Stomach (tissue), 9 donors: ENCODE results near the gene ACOT7. TPM values are rescaled to one million over a fixed set of nuclear protein-coding genes. Genes with fewer than 3 reads are reported as not detected.

Experiments used
- DNase-seq, 2 donors: peaks; one replicate each; pipeline versions ENCODE4 v3.0.0 to v3.0.0-alpha.2; 2013 to 2019
- H3K27ac ChIP-seq, 5 donors: fragments of 200-600 bp in 4 of 5; sonication (generic) in 4 of 5; one replicate each; pipeline ENCODE4 v1.5.1; 2013 to 2019; ENCODE audit warnings: mild to moderate bottlenecking in 1 of 5, moderate library complexity in 1 of 5
- H3K27me3 ChIP-seq, 3 donors: fragments of 200-600 bp; sonication (generic); one replicate each; pipeline ENCODE4 v1.5.1; 2017 to 2019; ENCODE audit warnings: mixed run types in 1 of 3
- H3K36me3 ChIP-seq, 4 donors: fragments of 200-600 bp; sonication (generic); 1 replicate in 3 of 4; 2 replicates in 1 of 4; pipeline ENCODE4 v1.5.1; 2016 to 2019
- H3K4me1 ChIP-seq, 4 donors: fragments of 200-600 bp; sonication (generic); one replicate each; pipeline ENCODE4 v1.5.1; 2016 to 2019
- H3K4me3 ChIP-seq, 4 donors: fragments of 200-600 bp; sonication (generic) in 3 of 4; one replicate each; pipeline ENCODE4 v1.5.1; 2016 to 2019; ENCODE audit warnings: mild to moderate bottlenecking in 1 of 4
- H3K9me3 ChIP-seq, 4 donors: fragments of 200-600 bp; sonication (generic); one replicate each; pipeline ENCODE4 v1.5.1; 2016 to 2019
- EP300 ChIP-seq: sonication (generic); formaldehyde crosslinking; IDR thresholded peaks from one replicate; pipeline ENCODE4 v1.6.1; 2017; ENCODE audit warnings: antibody characterized with exemption
- POLR2A ChIP-seq, 4 donors: fragments of 450-650 bp; IDR thresholded peaks; one replicate each; pipeline ENCODE4 v1.6.1; 2016; ENCODE audit warnings: antibody characterized with exemption in 4 of 4, control low read depth in 2 of 4, mild to moderate bottlenecking in 1 of 4, moderate library complexity in 1 of 4
- POLR2AphosphoS5 ChIP-seq, 3 donors: sonication (generic); formaldehyde crosslinking; IDR thresholded peaks; one replicate each; pipeline ENCODE4 v1.6.1; 2016; ENCODE audit warnings: antibody characterized with exemption in 3 of 3
- WGBS, 5 donors: extraction: QIAGEN DNeasy Blood & Tissue Kit in 3 of 5; methylation state at CpG; one replicate each; pipeline versions ENCODE4 v1.1.5 to v1.1.7; 2013 to 2018; 5-methylcytosine and 5-hydroxymethylcytosine counted together
- intact Hi-C: fragments of 100-400 bp; cut with DNase I; formaldehyde crosslinking; loops from one replicate; pipeline ENCODE4 v1.15.1; 2023; ENCODE audit warnings: low total_unique reads
- polyA plus RNA-seq, 3 donors: library from polyadenylated mRNA; stranded (reverse); fragments of 200-250 nt; gene quantifications; one replicate each; pipeline ENCODE4 v1.2.3, GENCODE V29; 2013
- total RNA-seq, 5 donors: library from RNA; depleted of rRNA; stranded (reverse); fragments of >200 nt; gene quantifications; one replicate each; pipeline versions ENCODE4 v1.1.0 to v1.2.3, GENCODE V29; 2014 to 2016
- TF ChIP-seq, protein P1 (sequence below), 7 experiments: fragments of 450-650 bp in 4 of 7; fragments of 200-600 bp in 3 of 7; sonication (generic) in 3 of 7; IDR thresholded peaks; one replicate each; pipeline ENCODE4 v1.5.1; 2016 to 2019; ENCODE audit warnings: antibody characterized with exemption in 7 of 7, control low read depth in 2 of 7, mild to moderate bottlenecking in 1 of 7
- donor health status: healthy with polysubstance abuse.
- donor health status: Bipolar disorder and iron deficiency.
- donor health status: healthy.

Gene ACOT7
- total and polyA plus RNA-seq, 8 donors = 9.4 to 69.8 (median 19.4) TPM; not detected in 1

DNA sequence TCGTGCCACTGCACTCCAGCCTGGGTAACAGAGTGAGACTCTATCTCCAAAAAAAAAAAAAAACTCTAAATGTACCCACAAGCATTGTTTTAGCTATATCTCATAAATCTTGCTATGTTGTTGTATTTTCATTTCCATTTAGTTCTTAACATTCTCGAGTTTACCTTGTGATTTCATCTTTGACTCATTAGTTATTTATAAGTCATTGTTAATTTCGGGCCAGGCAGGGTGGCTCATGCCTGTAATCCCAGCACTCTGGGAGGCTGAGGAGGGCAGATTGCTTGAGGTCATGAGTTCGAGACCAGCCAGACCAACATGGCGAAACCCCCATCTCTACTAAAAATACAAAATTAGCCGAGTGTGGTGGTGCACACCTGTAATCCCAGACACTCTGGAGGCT is 14.5 kb upstream of the ACOT7 start:
- WGBS, 5 donors = 71 to 82% (median 77%) methylated on average over 6 of the region's 6 CpGs
- DNase-seq = no peak
- intact Hi-C loops = loop anchor here (5.0 to 10.0 kb wide), 2 partner anchors 61 to 163 kb away; partner anchors contain the start of gene HES3
- TF ChIP-seq EP300 (no peak), POLR2A (IDR thresholded peaks at IDR 0.05) (no peak), POLR2AphosphoS5 (IDR thresholded peaks at IDR 0.05) (no peak)
- TF ChIP-seq, protein P1, sequence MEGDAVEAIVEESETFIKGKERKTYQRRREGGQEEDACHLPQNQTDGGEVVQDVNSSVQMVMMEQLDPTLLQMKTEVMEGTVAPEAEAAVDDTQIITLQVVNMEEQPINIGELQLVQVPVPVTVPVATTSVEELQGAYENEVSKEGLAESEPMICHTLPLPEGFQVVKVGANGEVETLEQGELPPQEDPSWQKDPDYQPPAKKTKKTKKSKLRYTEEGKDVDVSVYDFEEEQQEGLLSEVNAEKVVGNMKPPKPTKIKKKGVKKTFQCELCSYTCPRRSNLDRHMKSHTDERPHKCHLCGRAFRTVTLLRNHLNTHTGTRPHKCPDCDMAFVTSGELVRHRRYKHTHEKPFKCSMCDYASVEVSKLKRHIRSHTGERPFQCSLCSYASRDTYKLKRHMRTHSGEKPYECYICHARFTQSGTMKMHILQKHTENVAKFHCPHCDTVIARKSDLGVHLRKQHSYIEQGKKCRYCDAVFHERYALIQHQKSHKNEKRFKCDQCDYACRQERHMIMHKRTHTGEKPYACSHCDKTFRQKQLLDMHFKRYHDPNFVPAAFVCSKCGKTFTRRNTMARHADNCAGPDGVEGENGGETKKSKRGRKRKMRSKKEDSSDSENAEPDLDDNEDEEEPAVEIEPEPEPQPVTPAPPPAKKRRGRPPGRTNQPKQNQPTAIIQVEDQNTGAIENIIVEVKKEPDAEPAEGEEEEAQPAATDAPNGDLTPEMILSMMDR (IDR thresholded peaks at IDR 0.05) = no peak
- Histone ChIP-seq H3K27me3 (peaks cover 0 to 40% (median 0%) of the 10 kb centered on the region in 3 donors), H3K9me3 (no peaks in the 10 kb centered on the region), H3K36me3 (no peaks in the 10 kb centered on the region), H3K4me1 (peaks cover 0 to 8% (median 3%) of the 10 kb centered on the region in 4 donors), H3K27ac (no peak overlapping the region), H3K4me3 (no peak overlapping the region)

DNA sequence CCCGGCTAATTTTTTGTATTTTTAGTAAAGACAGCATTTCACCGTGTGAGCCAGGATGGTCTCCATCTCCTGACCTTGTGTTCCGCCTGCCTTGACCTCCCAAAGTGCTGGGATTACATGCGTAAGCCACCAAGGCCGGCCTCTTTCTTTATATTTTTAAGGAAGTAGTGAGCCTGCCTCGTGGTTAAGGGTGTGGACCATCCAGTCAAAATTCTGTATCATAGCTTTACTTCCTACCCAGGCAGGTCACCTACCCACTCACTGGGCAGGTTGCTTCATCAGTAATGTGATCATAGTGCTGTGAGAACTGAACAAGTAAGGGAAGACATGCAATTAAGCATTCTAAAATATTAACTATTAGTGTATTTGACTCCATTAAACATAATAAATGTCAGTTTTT is 8.1 kb upstream of the ACOT7 start:
- no peak overlapping the region for H3K27ac ChIP-seq
- no peaks in the 10 kb centered on the region for H3K36me3 ChIP-seq
- 50 to 59% (median 55%) methylated on average over 6 of the region's 6 CpGs for WGBS, 5 donors
- TF ChIP-seq EP300 (no peak), POLR2A (IDR thresholded peaks at IDR 0.05) (no peak), POLR2AphosphoS5 (IDR thresholded peaks at IDR 0.05) (no peak)
- TF ChIP-seq, protein P1 (IDR thresholded peaks at IDR 0.05) = no peak
- DNase-seq = no peak
- H3K4me1 ChIP-seq = peaks cover 0 to 8% (median 3%) of the 10 kb centered on the region in 4 donors
- H3K9me3 ChIP-seq = no peaks in the 10 kb centered on the region
- peaks cover 0 to 15% (median 0%) of the 10 kb centered on the region in 3 donors for H3K27me3 ChIP-seq
- intact Hi-C loops = loop anchor here (5.0 to 10.0 kb wide), 2 partner anchors 39 to 157 kb away; partner anchors contain the start of gene HES3
- no peak overlapping the region for H3K4me3 ChIP-seq

DNA sequence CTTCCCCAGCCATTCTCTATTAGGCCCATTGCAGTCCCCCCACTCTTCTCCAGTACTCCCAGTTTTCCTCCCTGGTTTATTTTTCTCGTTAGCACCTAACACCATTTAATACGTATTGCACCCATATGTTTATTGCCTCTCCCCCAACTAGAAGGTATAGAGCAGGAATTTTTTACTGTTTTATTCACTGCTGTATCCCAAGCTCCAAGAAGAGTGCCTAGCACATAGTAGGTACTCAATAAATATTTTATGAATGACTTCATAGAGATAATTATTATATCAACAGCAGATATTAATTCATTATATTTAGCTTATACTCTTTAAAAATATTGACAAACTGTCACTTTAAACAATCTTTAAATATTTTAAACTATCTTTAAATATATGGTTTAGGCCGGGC is 5.7 kb upstream of the ACOT7 start:
- Histone ChIP-seq H3K36me3 (no peaks in the 10 kb centered on the region), H3K27me3 (peaks cover 0 to 11% (median 0%) of the 10 kb centered on the region in 3 donors), H3K9me3 (no peaks in the 10 kb centered on the region), H3K4me3 (no peak overlapping the region), H3K27ac (no peak overlapping the region), H3K4me1 (peaks cover under 1 to 2% (median 1%) of the 10 kb centered on the region in 4 donors)
- WGBS, 5 donors = 86 to 92% (median 88%) methylated on average over 3 of the region's 3 CpGs
- TF ChIP-seq EP300 (no peak), POLR2A (IDR thresholded peaks at IDR 0.05) (no peak), POLR2AphosphoS5 (IDR thresholded peaks at IDR 0.05) (no peak)
- TF ChIP-seq, protein P1 (IDR thresholded peaks at IDR 0.05) = no peak
- intact Hi-C loops = no loop called here
- DNase-seq = no peak

DNA sequence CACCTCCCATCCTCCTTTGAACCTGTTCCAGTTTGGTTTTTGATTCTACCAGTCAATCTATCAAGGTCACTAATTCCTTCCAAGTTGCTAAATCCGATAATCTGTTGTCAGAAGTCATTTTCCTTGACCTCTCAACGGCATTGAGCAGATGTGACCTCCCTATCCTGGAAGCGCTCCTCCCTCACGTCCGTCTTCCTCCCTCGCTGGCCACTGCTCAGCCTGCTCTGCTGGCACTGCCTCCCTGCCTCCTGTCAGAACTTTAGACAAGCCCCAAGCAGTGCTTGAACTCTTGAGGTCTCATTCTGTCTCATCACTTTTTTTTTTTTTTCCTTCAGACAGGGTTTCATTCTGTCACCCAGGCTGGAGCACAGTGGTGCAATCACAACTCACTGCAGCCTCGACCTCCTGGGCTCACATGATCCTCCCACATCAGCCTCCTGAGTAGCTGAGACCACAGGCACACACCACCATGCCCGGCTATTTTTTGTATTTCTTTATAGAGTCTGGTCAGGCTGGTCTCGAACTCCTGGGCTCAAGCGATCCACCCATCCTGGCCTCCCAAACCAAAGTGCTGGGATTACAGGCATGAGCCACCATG is 4.4 kb upstream of the ACOT7 start:
- Histone ChIP-seq H3K27me3 (peaks cover 0 to 11% (median 0%) of the 10 kb centered on the region in 3 donors), H3K4me1 (peaks cover 5 to 6% (median 5%) of the 10 kb centered on the region in 4 donors), H3K4me3 (no peak overlapping the region), H3K9me3 (no peaks in the 10 kb centered on the region), H3K36me3 (no peaks in the 10 kb centered on the region), H3K27ac (no peak overlapping the region)
- intact Hi-C loops = no loop called here
- no peak for DNase-seq
- no peak for TF ChIP-seq EP300
- TF ChIP-seq POLR2AphosphoS5 (IDR thresholded peaks at IDR 0.05) = no peak
- TF ChIP-seq, protein P1 (IDR thresholded peaks at IDR 0.05) = no peak
- TF ChIP-seq POLR2A (IDR thresholded peaks at IDR 0.05) = no peak
- WGBS, 5 donors = 61 to 70% (median 65%) methylated on average over 10 of the region's 10 CpGs
